Stomach (tissue), 19 donors: ENCODE measurements around the gene LAMP1. TPM values are rescaled to one million over a fixed set of nuclear protein-coding genes. Genes with fewer than 3 reads are reported as not detected.
"Not testable (repeated sequence)": the region's sequence is repeated elsewhere in the genome, so short reads cannot be mapped to it uniquely, and the experiment has no call there.

Experiments used
- DNase-seq, 2 donors: peaks; one replicate each; pipeline versions ENCODE4 v3.0.0 to v3.0.0-alpha.2; 2013 to 2019
- H3K27ac ChIP-seq, 5 donors: fragments of 200-600 bp in 4 of 5; sonication (generic) in 4 of 5; one replicate each; pipeline ENCODE4 v1.5.1; 2013 to 2019; ENCODE audit warnings: mild to moderate bottlenecking in 1 of 5, moderate library complexity in 1 of 5
- H3K27me3 ChIP-seq, 3 donors: fragments of 200-600 bp; sonication (generic); one replicate each; pipeline ENCODE4 v1.5.1; 2017 to 2019; ENCODE audit warnings: mixed run types in 1 of 3
- H3K36me3 ChIP-seq, 4 donors: fragments of 200-600 bp; sonication (generic); 1 replicate in 3 of 4; 2 replicates in 1 of 4; pipeline ENCODE4 v1.5.1; 2016 to 2019
- H3K4me1 ChIP-seq, 4 donors: fragments of 200-600 bp; sonication (generic); one replicate each; pipeline ENCODE4 v1.5.1; 2016 to 2019
- H3K4me3 ChIP-seq, 4 donors: fragments of 200-600 bp; sonication (generic) in 3 of 4; one replicate each; pipeline ENCODE4 v1.5.1; 2016 to 2019; ENCODE audit warnings: mild to moderate bottlenecking in 1 of 4
- H3K9me3 ChIP-seq, 4 donors: fragments of 200-600 bp; sonication (generic); one replicate each; pipeline ENCODE4 v1.5.1; 2016 to 2019
- EP300 ChIP-seq: sonication (generic); formaldehyde crosslinking; IDR thresholded peaks from one replicate; pipeline ENCODE4 v1.6.1; 2017; ENCODE audit warnings: antibody characterized with exemption
- POLR2A ChIP-seq, 4 donors: fragments of 450-650 bp; IDR thresholded peaks; one replicate each; pipeline ENCODE4 v1.6.1; 2016; ENCODE audit warnings: antibody characterized with exemption in 4 of 4, control low read depth in 2 of 4, mild to moderate bottlenecking in 1 of 4, moderate library complexity in 1 of 4
- POLR2AphosphoS5 ChIP-seq, 3 donors: sonication (generic); formaldehyde crosslinking; IDR thresholded peaks; one replicate each; pipeline ENCODE4 v1.6.1; 2016; ENCODE audit warnings: antibody characterized with exemption in 3 of 3
- WGBS, 5 donors: extraction: QIAGEN DNeasy Blood & Tissue Kit in 3 of 5; methylation state at CpG; one replicate each; pipeline versions ENCODE4 v1.1.5 to v1.1.7; 2013 to 2018; 5-methylcytosine and 5-hydroxymethylcytosine counted together
- intact Hi-C: fragments of 100-400 bp; cut with DNase I; formaldehyde crosslinking; loops from one replicate; pipeline ENCODE4 v1.15.1; 2023; ENCODE audit warnings: low total_unique reads
- long read RNA-seq, 10 donors: transcript quantifications; one replicate each; lab custom pipeline, GENCODE V29; 2026
- polyA plus RNA-seq, 3 donors: library from polyadenylated mRNA; stranded (reverse); fragments of 200-250 nt; gene quantifications; one replicate each; pipeline ENCODE4 v1.2.3, GENCODE V29; 2013
- total RNA-seq, 5 donors: library from RNA; depleted of rRNA; stranded (reverse); fragments of >200 nt; gene quantifications; one replicate each; pipeline versions ENCODE4 v1.1.0 to v1.2.3, GENCODE V29; 2014 to 2016
- TF ChIP-seq, protein P1 (sequence below), 7 experiments: fragments of 450-650 bp in 4 of 7; fragments of 200-600 bp in 3 of 7; sonication (generic) in 3 of 7; IDR thresholded peaks; one replicate each; pipeline ENCODE4 v1.5.1; 2016 to 2019; ENCODE audit warnings: antibody characterized with exemption in 7 of 7, control low read depth in 2 of 7, mild to moderate bottlenecking in 1 of 7
- donor health status: healthy with polysubstance abuse.
- donor health status: Bipolar disorder and iron deficiency.
- donor health status: healthy.

LAMP1 gene
- total RNA-seq (100 to 1,000 TPM in 2 of 5 donors, 10 to 100 TPM in 3; 44.0 to 121 (median 70.3) TPM), polyA plus RNA-seq (10 to 100 TPM; 20.9 to 52.2 (median 47.9) TPM)
- long read RNA-seq, donor 1, transcript LAMP1-201 (9 exons, 2,699 nt): major isoform, 11 of 11 reads
- long read RNA-seq, donor 1, partial matches to known transcripts: 0 of 11 reads
- long read RNA-seq, donor 1, other reads (novel, unspliced or antisense): 0 of 11 reads
- long read RNA-seq, donor 2, transcript LAMP1-201 (9 exons, 2,699 nt): major isoform, 37 of 107 reads
- long read RNA-seq, donor 2, partial matches to known transcripts: 70 of 107 reads
- long read RNA-seq, donor 2, other reads (novel, unspliced or antisense): 0 of 107 reads
- long read RNA-seq, donor 3, transcript LAMP1-201 (9 exons, 2,699 nt): major isoform, 14 of 28 reads
- long read RNA-seq, donor 3, partial matches to known transcripts: 14 of 28 reads
- long read RNA-seq, donor 3, other reads (novel, unspliced or antisense): 0 of 28 reads
- long read RNA-seq, donor 4, partial matches to known transcripts: 0 of 1 reads
- long read RNA-seq, donor 4, other reads (novel, unspliced or antisense): 0 of 1 reads
- long read RNA-seq, donor 5, transcript LAMP1-201 (9 exons, 2,699 nt): major isoform, 33 of 52 reads
- long read RNA-seq, donor 5, partial matches to known transcripts: 19 of 52 reads
- long read RNA-seq, donor 5, other reads (novel, unspliced or antisense): 0 of 52 reads
- long read RNA-seq, donor 6, transcript LAMP1-201 (9 exons, 2,699 nt): major isoform, 48 of 61 reads
- long read RNA-seq, donor 6, partial matches to known transcripts: 13 of 61 reads
- long read RNA-seq, donor 6, other reads (novel, unspliced or antisense): 0 of 61 reads
- long read RNA-seq, donor 7, transcript LAMP1-201 (9 exons, 2,699 nt): major isoform, 31 of 52 reads
- long read RNA-seq, donor 7, partial matches to known transcripts: 21 of 52 reads
- long read RNA-seq, donor 7, other reads (novel, unspliced or antisense): 0 of 52 reads
- long read RNA-seq, donor 8, transcript LAMP1-201 (9 exons, 2,699 nt): major isoform, 22 of 133 reads
- long read RNA-seq, donor 8, partial matches to known transcripts: 111 of 133 reads
- long read RNA-seq, donor 8, other reads (novel, unspliced or antisense): 0 of 133 reads
- long read RNA-seq, donor 9, transcript LAMP1-201 (9 exons, 2,699 nt): major isoform, 19 of 105 reads
- long read RNA-seq, donor 9, partial matches to known transcripts: 86 of 105 reads
- long read RNA-seq, donor 9, other reads (novel, unspliced or antisense): 0 of 105 reads
- long read RNA-seq, donor 10, transcript LAMP1-201 (9 exons, 2,699 nt): major isoform, 9 of 14 reads
- long read RNA-seq, donor 10, partial matches to known transcripts: 5 of 14 reads
- long read RNA-seq, donor 10, other reads (novel, unspliced or antisense): 0 of 14 reads

DNA sequence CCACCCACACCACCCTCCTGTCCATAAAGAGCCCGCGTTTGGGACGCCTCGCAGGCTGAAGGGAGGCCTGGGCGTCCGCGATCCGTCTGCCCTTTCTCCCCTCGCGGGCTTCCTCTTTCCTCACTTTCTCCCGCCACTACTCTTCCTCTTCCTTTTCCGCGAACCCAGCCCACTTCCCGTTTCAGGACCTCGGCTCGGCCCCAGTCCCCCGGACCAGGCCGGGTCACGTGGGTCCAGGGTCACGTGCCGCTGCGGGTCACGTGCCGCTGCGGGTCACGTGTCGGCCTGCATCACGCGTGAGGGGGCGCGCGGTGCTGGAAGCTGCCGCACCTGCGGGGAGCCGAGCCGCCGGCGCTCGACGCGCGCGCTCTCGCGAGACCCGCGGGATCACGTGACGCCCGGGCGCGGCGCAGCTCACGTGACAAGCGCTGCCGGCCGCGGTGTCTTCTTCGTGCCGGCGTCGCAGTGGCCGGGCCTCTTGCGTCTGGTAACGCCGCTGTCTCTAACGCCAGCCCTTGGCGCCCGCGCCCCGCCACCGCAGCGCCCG is at the start of gene LAMP1:
Gene LAMP1 (plus strand): TSS at position 417 of the 547 bp plus-strand sequence. CDS start 196 bp downstream, outside the sequence.
- intact Hi-C loops: no loop called here
- peaks cover 0 to 8% (median 0%) of the 10 kb centered on the region in 3 donors for H3K27me3 ChIP-seq

DNA sequence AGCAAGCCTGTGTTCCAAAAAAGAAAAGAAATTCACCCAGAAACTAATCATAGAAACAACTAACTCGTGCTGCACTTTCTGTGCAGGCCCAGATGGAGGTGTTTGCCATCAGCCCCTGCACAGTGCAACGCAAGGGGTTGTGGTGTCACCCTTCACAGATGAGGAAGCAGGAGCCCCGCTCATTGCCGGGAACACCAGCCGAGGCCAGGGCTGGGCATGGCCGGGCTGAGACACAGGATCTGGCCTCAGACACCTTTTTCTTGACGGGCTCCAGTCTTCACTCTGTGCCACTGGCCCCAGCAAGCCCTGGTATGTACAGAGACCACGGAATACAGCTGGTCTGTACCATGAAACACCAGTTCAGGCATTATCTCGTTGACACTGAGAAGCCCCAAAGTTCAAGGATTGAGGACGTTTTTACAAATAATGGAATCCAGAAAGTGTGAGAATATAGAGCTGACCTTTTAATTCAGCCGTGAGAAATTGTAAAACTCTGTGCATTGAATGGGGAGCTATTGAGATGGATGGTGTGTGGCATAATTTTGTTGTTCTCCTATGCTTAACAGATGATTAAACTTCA is 44.4 kb upstream of the LAMP1 start:
- Histone ChIP-seq H3K27me3 (no peaks in the 10 kb centered on the region), H3K4me1 (no peaks in the 10 kb centered on the region), H3K4me3 (no peak overlapping the region), H3K9me3 (no peaks in the 10 kb centered on the region), H3K36me3 (peaks cover 48 to 100% (median 99%) of the 10 kb centered on the region in 4 donors), H3K27ac (no peak overlapping the region)
- DNase-seq: no peak
- intact Hi-C loops: no loop called here
- TF ChIP-seq, protein P1, sequence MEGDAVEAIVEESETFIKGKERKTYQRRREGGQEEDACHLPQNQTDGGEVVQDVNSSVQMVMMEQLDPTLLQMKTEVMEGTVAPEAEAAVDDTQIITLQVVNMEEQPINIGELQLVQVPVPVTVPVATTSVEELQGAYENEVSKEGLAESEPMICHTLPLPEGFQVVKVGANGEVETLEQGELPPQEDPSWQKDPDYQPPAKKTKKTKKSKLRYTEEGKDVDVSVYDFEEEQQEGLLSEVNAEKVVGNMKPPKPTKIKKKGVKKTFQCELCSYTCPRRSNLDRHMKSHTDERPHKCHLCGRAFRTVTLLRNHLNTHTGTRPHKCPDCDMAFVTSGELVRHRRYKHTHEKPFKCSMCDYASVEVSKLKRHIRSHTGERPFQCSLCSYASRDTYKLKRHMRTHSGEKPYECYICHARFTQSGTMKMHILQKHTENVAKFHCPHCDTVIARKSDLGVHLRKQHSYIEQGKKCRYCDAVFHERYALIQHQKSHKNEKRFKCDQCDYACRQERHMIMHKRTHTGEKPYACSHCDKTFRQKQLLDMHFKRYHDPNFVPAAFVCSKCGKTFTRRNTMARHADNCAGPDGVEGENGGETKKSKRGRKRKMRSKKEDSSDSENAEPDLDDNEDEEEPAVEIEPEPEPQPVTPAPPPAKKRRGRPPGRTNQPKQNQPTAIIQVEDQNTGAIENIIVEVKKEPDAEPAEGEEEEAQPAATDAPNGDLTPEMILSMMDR (IDR thresholded peaks at IDR 0.05): no peak
- no peak for TF ChIP-seq POLR2AphosphoS5 (IDR thresholded peaks at IDR 0.05)
- TF ChIP-seq POLR2A (IDR thresholded peaks at IDR 0.05): no peak
- no peak for TF ChIP-seq EP300
- WGBS, 5 donors: 85 to 91% (median 90%) methylated on average over 11 of the region's 11 CpGs

More for the DNA sequence above, at the start of gene LAMP1:
- DNase-seq: peak; percentile 99
- H3K9me3 ChIP-seq: no peaks in the 10 kb centered on the region
- WGBS, 5 donors: 0 to 1% (median 0%) methylated on average over 19 to 74 of the region's 74 CpGs
- H3K4me3 ChIP-seq: peak within 1 kb of the TSS; percentile 77 to 99 (median 93)
- peaks cover 15 to 51% (median 42%) of the 10 kb centered on the region in 4 donors for H3K4me1 ChIP-seq
- H3K27ac ChIP-seq: peak within 1 kb of the TSS; percentile 74 to 89 (median 86)
- TF ChIP-seq EP300 (peak; percentile 65), POLR2AphosphoS5 (IDR thresholded peaks at IDR 0.05) (peak; percentile 90 to 97 (median 92)), POLR2A (IDR thresholded peaks at IDR 0.05) (peak in 1 of 4 donors; percentile 19)
- TF ChIP-seq, protein P1 (IDR thresholded peaks at IDR 0.05): peak in 1 of 7 experiments; percentile 15
- peaks cover 0 to 1% (median 0%) of the 10 kb centered on the region in 4 donors for H3K36me3 ChIP-seq

GRCh38 chr13:113257908-113258307 is 39.1 kb upstream of the LAMP1 start:
- peaks cover 42 to 100% (median 97%) of the 10 kb centered on the region in 4 donors for H3K36me3 ChIP-seq
- 95 to 99% (median 97%) methylated on average over 6 of the region's 6 CpGs for WGBS, 5 donors
- intact Hi-C loops: not testable (repeated sequence)

More at GRCh38 chr13:113257908-113258307, 39.1 kb upstream of the LAMP1 start:
- not testable (repeated sequence) for H3K4me1 ChIP-seq, DNase-seq, H3K4me3 ChIP-seq, H3K27me3 ChIP-seq, H3K27ac ChIP-seq, H3K9me3 ChIP-seq
